H54 (cell line): ENCODE measurements around the gene ADO.

Experiments
- DNase-seq: peaks from one replicate; pipeline ENCODE4 v3.0.0; 2011; ENCODE audit warnings: low spot score, mixed read lengths; ENCODE audit not compliant: insufficient read length
- FAIRE-seq: peaks from 3 replicates; lab custom pipeline; 2011; peaks lifted over from hg19 to GRCh38; lab: Jason Lieb, UNC
- POLR2A ChIP-seq: IDR thresholded peaks from 2 replicates; pipeline ENCODE4 v1.6.1; 2011; ENCODE audit warnings: low read depth, mild to moderate bottlenecking, low read length

The ADO gene

GRCh38 chr10:62847433-62847832 is 42.9 kb downstream of the ADO start:
- DNase-seq (no peak), FAIRE-seq (no peak)
- no peak for TF ChIP-seq POLR2A

GRCh38 chr10:62850646-62851045 is 46.1 kb downstream of the ADO start:
- DNase-seq (no peak), FAIRE-seq (no peak)
- TF ChIP-seq POLR2A, result no peak

GRCh38 chr10:62851442-62851841 is 46.9 kb downstream of the ADO start:
- DNase-seq, result no peak
- no peak for FAIRE-seq

GRCh38 chr10:62852961-62853702 is 48.6 kb downstream of the ADO start:
- no peak for DNase-seq
- FAIRE-seq, result no peak
- TF ChIP-seq POLR2A, result no peak

More at GRCh38 chr10:62851442-62851841, 46.9 kb downstream of the ADO start:
- TF ChIP-seq POLR2A, result no peak

GRCh38 chr10:62853710-62854109 is 49.2 kb downstream of the ADO start:
- DNase-seq (no peak), FAIRE-seq (no peak)
- TF ChIP-seq POLR2A, result no peak

- FAIRE-seq, result no peak
Observed at GRCh38 chr10:62856021-62856420, 51.5 kb downstream of the ADO start.

More at GRCh38 chr10:62856021-62856420, 51.5 kb downstream of the ADO start:
- no peak for TF ChIP-seq POLR2A
- no peak for DNase-seq
